ENCODE measurements around the gene IL17C. TPM values are rescaled to one million over a fixed set of nuclear protein-coding genes. Genes with fewer than 3 reads are reported as not detected.

IL17C gene
- total and polyA plus RNA-seq, 2 of the 8 experiments (the other 6 are each of a cell fraction or from before 2014, with no cell fraction given) = 1.1 to 1.9 TPM

DNA sequence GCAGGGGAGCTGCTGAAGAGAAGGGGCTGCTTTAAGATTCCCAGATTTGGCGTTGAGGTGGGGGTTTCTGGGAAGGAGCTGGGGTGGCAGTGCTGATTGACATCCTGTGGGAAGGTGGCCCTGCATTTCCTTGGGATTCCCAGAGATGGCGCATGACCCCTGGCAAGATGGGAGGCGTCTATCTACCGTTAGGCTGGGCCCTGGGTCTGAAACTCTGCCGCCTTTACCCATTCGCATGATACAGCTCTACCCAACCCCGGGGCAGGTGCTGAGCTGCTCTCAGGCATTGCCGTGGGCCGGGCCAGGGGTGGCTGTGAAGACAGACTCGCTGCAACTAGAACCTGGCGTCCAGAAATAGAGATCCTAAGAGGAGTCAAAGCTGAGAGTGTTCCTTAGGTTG is 34.4 kb downstream of the IL17C start:
- no peaks in the 10 kb centered on the region for H3K36me3 ChIP-seq (ENCODE audit: control insufficient read depth in 2 of 4, insufficient read depth in 4 of 4, low read length in 3 of 4)
- H2BK5ac ChIP-seq (ENCODE audit: low read depth, low read length) = 0 out of 2 replicates have a peak overlapping the region, but pooled peaks have one; percentile 24
- no peak overlapping the region for H2BK12ac ChIP-seq (ENCODE audit: low read depth, low read length)
- no peak overlapping the region for H3K9ac ChIP-seq (replicated peaks in 1 of 4; ENCODE audit: extremely low read depth in 1 of 4, low read depth in 3 of 4, low read length in 3 of 4)
- FAIRE-seq (peak; percentile 87), DNase-seq (ENCODE audit: low read depth in 1 of 2, low spot score in 2 of 2) (peak; percentile 58 to 83)
- no peak overlapping the region for H3K27ac ChIP-seq (ENCODE audit: low read depth, low read length)
- H3K79me2 ChIP-seq (ENCODE audit: control insufficient read depth in 1 of 2, insufficient read depth in 2 of 2, low read length in 2 of 2) = no peaks in the 10 kb centered on the region
- H3K14ac ChIP-seq (ENCODE audit: insufficient read length) = no peak overlapping the region
- H3K23ac ChIP-seq (ENCODE audit: insufficient read length) = no peak overlapping the region
- H3K18ac ChIP-seq (ENCODE audit: extremely low read depth, low read length) = no peak overlapping the region
- H3K4ac ChIP-seq (replicated peaks; ENCODE audit: insufficient read length, low read depth, low read length) = no peak overlapping the region
- no peak overlapping the region for H4K91ac ChIP-seq (replicated peaks; ENCODE audit: insufficient read length, low read length)
- H2BK15ac ChIP-seq (ENCODE audit: low read length) = no peak overlapping the region
- H3K4me2 ChIP-seq (ENCODE audit: insufficient read depth in 1 of 2, low read depth in 2 of 2, low read length in 2 of 2) = 0 out of 4 replicates have a peak overlapping the region, but pooled peaks of 1 of the 2 experiments have one; percentile 3
- peaks cover 0 to 5% (median 3%) of the 10 kb centered on the region in 4 experiments; a peak in 4 of 7 replicates for H3K4me1 ChIP-seq (replicated peaks in 1 of 4; ENCODE audit: control insufficient read depth in 3 of 4, insufficient read depth in 4 of 4, low read length in 3 of 4)
- no peak overlapping the region for H3K4me3 ChIP-seq (ENCODE audit: extremely low read depth in 1 of 4, insufficient read depth in 2 of 4, low read depth in 3 of 4, low read length in 4 of 4)
- no peak overlapping the region; the same call in 1 of the 2 replicates for H4K8ac ChIP-seq (ENCODE audit: extremely low read depth, insufficient read depth, low read length)
- H3K23me2 ChIP-seq (ENCODE audit: low read depth, low read length) = no peaks in the 10 kb centered on the region
- ChIA-PET CTCF (ENCODE audit: partially characterized antibody) (interaction anchor here (0.8 to 9.7 kb wide), 36 partner anchors 8 to 229 kb away, joined by 3 to 87 read pairs (median 4); partner anchors contain the start of genes MVD and SNAI3), POLR2A (ENCODE audit: partially characterized antibody) (interaction anchor here (0.8 to 4.2 kb wide), 8 partner anchors 9 to 136 kb away, joined by 3 to 15 read pairs (median 4); partner anchors contain the start of genes IL17C and MVD)
- H4K20me1 ChIP-seq (replicated peaks in 1 of 2; ENCODE audit: control insufficient read depth in 1 of 2, insufficient read depth in 2 of 2, low read length in 2 of 2) = peaks cover 0 to 2% of the 10 kb centered on the region in 2 experiments
- 39% methylated on average over 10 of the region's 11 CpGs; no CpG with 5 or more reads in 1 of the 2 experiments for WGBS, 2 experiments (ENCODE audit: extremely low coverage in 1 of 2, insufficient coverage in 1 of 2, insufficient read length in 1 of 2, insufficient replicate concordance in 2 of 2, low coverage in 1 of 2, low lambda C conversion rate in 2 of 2, missing lambda C conversion rate in 1 of 2)
- H3K27me3 ChIP-seq (replicated peaks in 1 of 4; ENCODE audit: control insufficient read depth in 3 of 4, extremely low read depth in 1 of 4, insufficient read depth in 3 of 4, low read length in 3 of 4) = no peaks in the 10 kb centered on the region
- H3K56ac ChIP-seq (replicated peaks; ENCODE audit: insufficient read length, low read depth, low read length) = no peak overlapping the region
- no peaks in the 10 kb centered on the region for H3K9me3 ChIP-seq (ENCODE audit: insufficient read depth in 2 of 2, low read depth in 1 of 2, low read length in 1 of 2)
- no peak overlapping the region for H2BK120ac ChIP-seq (replicated peaks; ENCODE audit: low read depth, low read length)
- H2AFZ ChIP-seq (ENCODE audit: low read length) = no peak overlapping the region
- no peak overlapping the region for H2AK5ac ChIP-seq (ENCODE audit: low read depth, low read length)
- H4K5ac ChIP-seq (ENCODE audit: insufficient read length, low read depth, low read length) = no peak overlapping the region
- no peaks in the 10 kb centered on the region for H3K79me1 ChIP-seq (ENCODE audit: low read depth, low read length)
- no peak overlapping the region for H2BK20ac ChIP-seq (ENCODE audit: low read length)
- TF ChIP-seq CTBP2 (IDR thresholded peaks at IDR 0.05; ENCODE audit: borderline replicate concordance, insufficient read depth, insufficient read length, low read length) (no peak), YY1 (IDR thresholded peaks at IDR 0.05; ENCODE audit: low read depth, low read length) (0 out of 2 replicates have a peak, but pooled peaks have one; percentile 36), RAD21 (IDR thresholded peaks at IDR 0.05 in 1 of 2, conservative IDR thresholded peaks at IDR 0.05 in 1 of 2; ENCODE audit: low read depth in 2 of 2, low read length in 2 of 2) (peak; percentile 50 to 60), SAP30 (IDR thresholded peaks at IDR 0.05; ENCODE audit: insufficient read depth, insufficient replicate concordance, low read length) (no peak), BACH1 (IDR thresholded peaks at IDR 0.05; ENCODE audit: low read length) (no peak), SP1 (IDR thresholded peaks at IDR 0.05; ENCODE audit: low read depth, low read length) (no peak), SIRT6 (IDR thresholded peaks at IDR 0.05; ENCODE audit: low read length) (no peak), CBX5 (IDR thresholded peaks at IDR 0.05; ENCODE audit: low read depth, low read length) (no peak), SP4 (IDR thresholded peaks at IDR 0.05; ENCODE audit: low read length) (no peak), ZNF274 (IDR thresholded peaks at IDR 0.05; ENCODE audit: borderline replicate concordance, extremely low read depth, low read length) (no peak), SIN3A (conservative IDR thresholded peaks at IDR 0.05 in 1 of 2, IDR thresholded peaks at IDR 0.05 in 1 of 2; ENCODE audit: low read depth in 1 of 2, low read length in 2 of 2) (no peak; a peak in 1 of 4 replicates), EZH2 (IDR thresholded peaks at IDR 0.05; ENCODE audit: low read depth, low read length, severe bottlenecking) (no peak), SP2 (IDR thresholded peaks at IDR 0.05; ENCODE audit: low read length) (no peak), BRCA1 (IDR thresholded peaks at IDR 0.05; ENCODE audit: low read depth, low read length) (no peak)

All from H1 (cell line).